Measurements from ENCODE around the gene MED4. TPM values are rescaled to one million over a fixed set of nuclear protein-coding genes. Genes with fewer than 3 reads are reported as not detected.

MED4 gene
- total and polyA plus RNA-seq, 9 of the 15 experiments (the other 6 are each of a cell fraction or from before 2014, with no cell fraction given), result 24.5 to 87.3 (median 58.3) TPM

DNA sequence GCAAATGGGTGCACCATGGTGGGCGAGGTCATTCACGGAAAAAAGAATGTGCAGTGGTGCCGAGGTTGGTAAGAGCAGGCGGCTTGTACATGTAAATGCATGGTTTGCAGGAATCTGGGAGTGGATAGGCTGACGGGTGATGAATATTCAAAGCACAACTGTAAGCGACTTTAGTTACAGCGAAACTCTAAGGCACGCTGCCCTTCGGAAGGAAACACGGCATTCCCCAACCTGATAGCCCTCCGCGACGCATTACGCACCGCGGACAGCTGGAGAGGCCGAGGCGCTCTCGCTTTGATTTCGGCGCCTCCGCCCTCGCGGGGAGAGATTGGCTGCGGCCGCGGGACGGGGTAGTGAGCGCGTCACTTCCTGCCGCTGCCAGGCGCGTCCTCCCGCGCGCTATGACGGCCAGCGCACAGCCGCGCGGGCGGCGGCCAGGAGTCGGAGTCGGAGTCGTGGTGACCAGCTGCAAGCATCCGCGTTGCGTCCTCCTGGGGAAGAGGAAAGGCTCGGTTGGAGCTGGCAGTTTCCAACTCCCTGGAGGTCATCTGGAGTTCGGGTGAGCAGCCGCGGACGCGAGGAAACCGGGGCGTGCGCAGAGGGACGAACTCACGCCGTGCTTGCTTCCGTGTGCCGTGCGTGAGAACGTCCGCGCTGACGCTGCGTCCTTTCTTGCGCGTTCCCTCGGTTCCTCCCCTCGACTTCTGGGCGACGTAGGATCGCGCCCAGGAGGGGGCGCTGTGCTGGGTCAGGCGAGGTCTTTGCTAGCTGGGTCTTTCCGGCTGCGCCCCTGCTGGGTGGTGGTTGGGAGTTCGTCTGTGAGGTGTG is 57.3 kb downstream of the MED4 start, which contains the start of gene NUDT15 (continued):
- TF ChIP-seq, protein P1, sequence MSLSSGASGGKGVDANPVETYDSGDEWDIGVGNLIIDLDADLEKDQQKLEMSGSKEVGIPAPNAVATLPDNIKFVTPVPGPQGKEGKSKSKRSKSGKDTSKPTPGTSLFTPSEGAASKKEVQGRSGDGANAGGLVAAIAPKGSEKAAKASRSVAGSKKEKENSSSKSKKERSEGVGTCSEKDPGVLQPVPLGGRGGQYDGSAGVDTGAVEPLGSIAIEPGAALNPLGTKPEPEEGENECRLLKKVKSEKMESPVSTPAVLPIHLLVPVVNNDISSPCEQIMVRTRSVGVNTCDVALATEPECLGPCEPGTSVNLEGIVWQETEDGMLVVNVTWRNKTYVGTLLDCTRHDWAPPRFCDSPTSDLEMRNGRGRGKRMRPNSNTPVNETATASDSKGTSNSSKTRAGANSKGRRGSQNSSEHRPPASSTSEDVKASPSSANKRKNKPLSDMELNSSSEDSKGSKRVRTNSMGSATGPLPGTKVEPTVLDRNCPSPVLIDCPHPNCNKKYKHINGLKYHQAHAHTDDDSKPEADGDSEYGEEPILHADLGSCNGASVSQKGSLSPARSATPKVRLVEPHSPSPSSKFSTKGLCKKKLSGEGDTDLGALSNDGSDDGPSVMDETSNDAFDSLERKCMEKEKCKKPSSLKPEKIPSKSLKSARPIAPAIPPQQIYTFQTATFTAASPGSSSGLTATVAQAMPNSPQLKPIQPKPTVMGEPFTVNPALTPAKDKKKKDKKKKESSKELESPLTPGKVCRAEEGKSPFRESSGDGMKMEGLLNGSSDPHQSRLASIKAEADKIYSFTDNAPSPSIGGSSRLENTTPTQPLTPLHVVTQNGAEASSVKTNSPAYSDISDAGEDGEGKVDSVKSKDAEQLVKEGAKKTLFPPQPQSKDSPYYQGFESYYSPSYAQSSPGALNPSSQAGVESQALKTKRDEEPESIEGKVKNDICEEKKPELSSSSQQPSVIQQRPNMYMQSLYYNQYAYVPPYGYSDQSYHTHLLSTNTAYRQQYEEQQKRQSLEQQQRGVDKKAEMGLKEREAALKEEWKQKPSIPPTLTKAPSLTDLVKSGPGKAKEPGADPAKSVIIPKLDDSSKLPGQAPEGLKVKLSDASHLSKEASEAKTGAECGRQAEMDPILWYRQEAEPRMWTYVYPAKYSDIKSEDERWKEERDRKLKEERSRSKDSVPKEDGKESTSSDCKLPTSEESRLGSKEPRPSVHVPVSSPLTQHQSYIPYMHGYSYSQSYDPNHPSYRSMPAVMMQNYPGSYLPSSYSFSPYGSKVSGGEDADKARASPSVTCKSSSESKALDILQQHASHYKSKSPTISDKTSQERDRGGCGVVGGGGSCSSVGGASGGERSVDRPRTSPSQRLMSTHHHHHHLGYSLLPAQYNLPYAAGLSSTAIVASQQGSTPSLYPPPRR (CRISPR knock-in tag; IDR thresholded peaks at IDR 0.05; ENCODE audit: borderline replicate concordance), result 0 out of 2 replicates have a peak, but pooled peaks have one; percentile 74
- TF ChIP-seq HDAC1 (IDR thresholded peaks at IDR 0.05) (peak in 1 of 2 experiments; percentile 96; a peak in 2 of 4 replicates), EP400 (IDR thresholded peaks at IDR 0.05) (peak; percentile 96), ZNF589 (CRISPR knock-in tag; IDR thresholded peaks at IDR 0.05; ENCODE audit: low read depth) (peak; percentile 42; the same call in 1 of the 2 replicates), CREM (IDR thresholded peaks at IDR 0.05; ENCODE audit: low read depth) (peak; percentile 88), CC2D1A (IDR thresholded peaks at IDR 0.05) (peak; percentile 45; the same call in 1 of the 2 replicates), FOXK2 (conservative IDR thresholded peaks at IDR 0.05 in 1 of 2, IDR thresholded peaks at IDR 0.05 in 1 of 2; ENCODE audit: low read depth in 2 of 2) (peak in 1 of 2 experiments; percentile 57; a peak in 1 of 4 replicates), NFIC (IDR thresholded peaks at IDR 0.05) (peak; percentile 37; the same call in 1 of the 2 replicates), JUN (IDR thresholded peaks at IDR 0.05; ENCODE audit: borderline replicate concordance, low read depth, low read length) (peak; percentile 11; the same call in 1 of the 2 replicates), JUN (CRISPR knock-in tag; IDR thresholded peaks at IDR 0.05; ENCODE audit: borderline replicate concordance) (no peak), ZNF184 (CRISPR knock-in tag; IDR thresholded peaks at IDR 0.05) (no peak), JUND (IDR thresholded peaks at IDR 0.05; ENCODE audit: borderline replicate concordance, low read depth, low read length) (peak; percentile 59), JUND (tag; IDR thresholded peaks at IDR 0.05; ENCODE audit: borderline replicate concordance, low read depth, low read length) (no peak; the same call in 1 of the 3 replicates), RBFOX2 (IDR thresholded peaks at IDR 0.05; ENCODE audit: low read depth, low read length) (peak; percentile 97)
- TF ChIP-seq, protein P2, sequence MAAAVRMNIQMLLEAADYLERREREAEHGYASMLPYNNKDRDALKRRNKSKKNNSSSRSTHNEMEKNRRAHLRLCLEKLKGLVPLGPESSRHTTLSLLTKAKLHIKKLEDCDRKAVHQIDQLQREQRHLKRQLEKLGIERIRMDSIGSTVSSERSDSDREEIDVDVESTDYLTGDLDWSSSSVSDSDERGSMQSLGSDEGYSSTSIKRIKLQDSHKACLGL (CRISPR knock-in tag; IDR thresholded peaks at IDR 0.05; ENCODE audit: borderline replicate concordance, poor library complexity, severe bottlenecking), result no peak
- TF ChIP-seq, protein P3, sequence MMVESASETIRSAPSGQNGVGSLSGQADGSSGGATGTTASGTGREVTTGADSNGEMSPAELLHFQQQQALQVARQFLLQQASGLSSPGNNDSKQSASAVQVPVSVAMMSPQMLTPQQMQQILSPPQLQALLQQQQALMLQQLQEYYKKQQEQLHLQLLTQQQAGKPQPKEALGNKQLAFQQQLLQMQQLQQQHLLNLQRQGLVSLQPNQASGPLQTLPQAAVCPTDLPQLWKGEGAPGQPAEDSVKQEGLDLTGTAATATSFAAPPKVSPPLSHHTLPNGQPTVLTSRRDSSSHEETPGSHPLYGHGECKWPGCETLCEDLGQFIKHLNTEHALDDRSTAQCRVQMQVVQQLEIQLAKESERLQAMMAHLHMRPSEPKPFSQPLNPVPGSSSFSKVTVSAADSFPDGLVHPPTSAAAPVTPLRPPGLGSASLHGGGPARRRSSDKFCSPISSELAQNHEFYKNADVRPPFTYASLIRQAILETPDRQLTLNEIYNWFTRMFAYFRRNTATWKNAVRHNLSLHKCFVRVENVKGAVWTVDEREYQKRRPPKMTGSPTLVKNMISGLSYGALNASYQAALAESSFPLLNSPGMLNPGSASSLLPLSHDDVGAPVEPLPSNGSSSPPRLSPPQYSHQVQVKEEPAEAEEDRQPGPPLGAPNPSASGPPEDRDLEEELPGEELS (CRISPR knock-in tag; IDR thresholded peaks at IDR 0.05; ENCODE audit: borderline replicate concordance), result no peak
- TF ChIP-seq, protein P4, sequence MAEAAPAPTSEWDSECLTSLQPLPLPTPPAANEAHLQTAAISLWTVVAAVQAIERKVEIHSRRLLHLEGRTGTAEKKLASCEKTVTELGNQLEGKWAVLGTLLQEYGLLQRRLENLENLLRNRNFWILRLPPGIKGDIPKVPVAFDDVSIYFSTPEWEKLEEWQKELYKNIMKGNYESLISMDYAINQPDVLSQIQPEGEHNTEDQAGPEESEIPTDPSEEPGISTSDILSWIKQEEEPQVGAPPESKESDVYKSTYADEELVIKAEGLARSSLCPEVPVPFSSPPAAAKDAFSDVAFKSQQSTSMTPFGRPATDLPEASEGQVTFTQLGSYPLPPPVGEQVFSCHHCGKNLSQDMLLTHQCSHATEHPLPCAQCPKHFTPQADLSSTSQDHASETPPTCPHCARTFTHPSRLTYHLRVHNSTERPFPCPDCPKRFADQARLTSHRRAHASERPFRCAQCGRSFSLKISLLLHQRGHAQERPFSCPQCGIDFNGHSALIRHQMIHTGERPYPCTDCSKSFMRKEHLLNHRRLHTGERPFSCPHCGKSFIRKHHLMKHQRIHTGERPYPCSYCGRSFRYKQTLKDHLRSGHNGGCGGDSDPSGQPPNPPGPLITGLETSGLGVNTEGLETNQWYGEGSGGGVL (CRISPR knock-in tag; IDR thresholded peaks at IDR 0.05), result no peak
